SIG-M5 treated with dmso at 0.1 percent for 504 hours (cell line): Measurements from ENCODE around the gene UCN2.
A peak's percentile ranks its signal among the peaks of the same experiment; 100 is the strongest.

Experiments
- DNase-seq: peaks from one replicate; lab custom pipeline; 2025; ENCODE audit not compliant: unreplicated experiment; lab: John Stamatoyannopoulos, UW

UCN2 gene

GRCh38 chr3:48591886-48592518, 28.4 kb upstream of the UCN2 start:
- no peak for DNase-seq

GRCh38 chr3:48591436-48591835, 27.9 kb upstream of the UCN2 start:
- DNase-seq = no peak

GRCh38 chr3:48588230-48588629, 24.6 kb upstream of the UCN2 start:
- no peak for DNase-seq

- no peak for DNase-seq
These were observed 24.1 kb upstream of the UCN2 start for GRCh38 chr3:48587686-48588085.

GRCh38 chr3:48585411-48585810, 21.8 kb upstream of the UCN2 start:
- no peak for DNase-seq

- no peak for DNase-seq
These were observed 21.3 kb upstream of the UCN2 start for GRCh38 chr3:48584836-48585235.

GRCh38 chr3:48581621-48582481, 18.3 kb upstream of the UCN2 start:
- no peak for DNase-seq

- no peak for DNase-seq
These were observed 13.1 kb upstream of the UCN2 start for GRCh38 chr3:48576647-48577046.

- DNase-seq = no peak
These were observed 11.8 kb upstream of the UCN2 start for GRCh38 chr3:48575366-48575765.

- DNase-seq = no peak
These were observed 10.5 kb upstream of the UCN2 start for GRCh38 chr3:48573973-48574585.

GRCh38 chr3:48572517-48572916, 8.9 kb upstream of the UCN2 start:
- DNase-seq = no peak

GRCh38 chr3:48571938-48572337, 8.4 kb upstream of the UCN2 start:
- no peak for DNase-seq

- DNase-seq = no peak
These were observed 6.3 kb upstream of the UCN2 start for GRCh38 chr3:48569808-48570450.

- no peak for DNase-seq
These were observed 5.8 kb upstream of the UCN2 start for GRCh38 chr3:48569400-48569799.

GRCh38 chr3:48568476-48568875, 4.9 kb upstream of the UCN2 start:
- no peak for DNase-seq

GRCh38 chr3:48567500-48567899, 3.9 kb upstream of the UCN2 start:
- no peak for DNase-seq

- no peak for DNase-seq
These were observed 3.5 kb upstream of the UCN2 start for GRCh38 chr3:48567090-48567489.

- no peak for DNase-seq
These were observed 2.8 kb upstream of the UCN2 start for GRCh38 chr3:48566401-48566760.

GRCh38 chr3:48565591-48566400, 2.2 kb upstream of the UCN2 start:
- DNase-seq = peak; percentile 42

- no peak for DNase-seq
These were observed 1.6 kb upstream of the UCN2 start for GRCh38 chr3:48565186-48565585.

- DNase-seq = no peak
These were observed 1.1 kb upstream of the UCN2 start for GRCh38 chr3:48564667-48565066.
